MCF 10A (cell line): ENCODE results near the gene ERGIC1. TPM values are rescaled to one million over a fixed set of nuclear protein-coding genes. Genes with fewer than 3 reads are reported as not detected.

Experiments
- BruUV-seq: library from RNA; stranded (reverse); fragments of 400-500 nt; replicated peaks from 2 replicates; lab custom pipeline; 2021; lab: Mats Ljungman, UMichigan
- CTCF ChIA-PET: fragments of 300-600 bp; sonication (Branson Sonifier 250); formaldehyde crosslinking; extraction: SDS; loops from one replicate; lab custom pipeline; 2021; ENCODE audit warnings: antibody characterized with exemption, inconsistent platforms; lab: Yijun Ruan, JAX
- POLR2A ChIA-PET: fragments of 300-600, 350-650 bp; sonication (Branson Sonifier 250); formaldehyde crosslinking; extraction: SDS; loops from one replicate; lab custom pipeline; 2020; ENCODE audit warnings: antibody characterized with exemption, inconsistent platforms; lab: Yijun Ruan, JAX
- DNase-seq: peaks from one replicate; pipeline ENCODE4 v3.0.0-alpha.2; 2018; ENCODE audit not compliant: unreplicated experiment
- H3K27ac Mint-ChIP-seq: one replicate; pipeline ENCODE4 v1.8.0; 2022; ENCODE audit warnings: mild to moderate bottlenecking, low read depth, mixed read lengths; ENCODE audit not compliant: unreplicated experiment
- H3K27me3 Mint-ChIP-seq: one replicate; pipeline ENCODE4 v1.8.0; 2022; ENCODE audit warnings: mixed read lengths; ENCODE audit not compliant: insufficient read depth, unreplicated experiment
- H3K36me3 Mint-ChIP-seq: one replicate; pipeline ENCODE4 v1.8.0; 2022; ENCODE audit warnings: mild to moderate bottlenecking, moderate library complexity, mixed read lengths; ENCODE audit not compliant: insufficient read depth, unreplicated experiment
- H3K4me1 Mint-ChIP-seq: one replicate; pipeline ENCODE4 v1.8.0; 2022; ENCODE audit warnings: mixed read lengths; ENCODE audit not compliant: insufficient read depth, unreplicated experiment
- H3K4me3 Mint-ChIP-seq: one replicate; pipeline ENCODE4 v1.8.0; 2022; ENCODE audit warnings: mild to moderate bottlenecking, moderate library complexity, mixed read lengths; ENCODE audit not compliant: unreplicated experiment
- H3K9me3 Mint-ChIP-seq: one replicate; pipeline ENCODE4 v1.8.0; 2022; ENCODE audit warnings: mixed read lengths; ENCODE audit not compliant: unreplicated experiment
- intact Hi-C: fragments of 100-400 bp; cut with micrococcal nuclease; formaldehyde crosslinking; loops from 2 replicates; pipeline ENCODE4 v1.14.1; 2022
- total RNA-seq: library from RNA; stranded (reverse); gene quantifications from 2 replicates; pipeline ENCODE4 v1.2.3, GENCODE V29; 2022
- TF ChIP-seq, protein P1 (sequence below): fragments of 200-600 bp; IDR thresholded peaks from one replicate; pipeline ENCODE4 v1.8.0; 2022; ENCODE audit warnings: antibody characterized with exemption, mild to moderate bottlenecking; ENCODE audit not compliant: unreplicated experiment

ERGIC1 gene
- total RNA-seq, 1 experiment from 2014 or later = 257 TPM

DNA sequence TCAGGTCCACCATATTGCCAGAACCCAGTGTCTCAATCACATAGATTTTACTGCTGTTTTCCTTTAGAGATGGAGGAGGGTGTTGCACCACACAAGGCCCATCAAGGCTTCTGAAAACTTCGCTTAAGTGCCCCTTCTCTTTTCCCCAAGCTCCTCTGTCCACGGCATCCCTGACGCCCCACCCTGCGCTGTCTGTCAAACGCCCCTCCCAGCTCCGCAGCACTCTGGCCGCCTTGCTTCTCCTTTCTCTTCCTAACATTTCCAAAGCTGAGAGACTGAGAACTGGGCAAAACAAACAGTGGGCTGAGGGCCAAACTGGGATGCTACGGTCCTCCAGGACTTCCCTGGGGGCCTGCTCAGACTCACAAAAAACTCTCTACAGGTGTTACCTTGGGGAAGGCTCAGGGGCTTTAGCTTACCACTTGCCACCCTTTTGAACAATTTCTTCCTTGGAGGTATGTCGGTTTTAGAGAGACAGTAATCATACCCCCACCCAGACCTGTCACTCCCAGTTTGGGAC is 28.3 kb upstream of the ERGIC1 start:
- no TSS peak for BruUV-seq
- peak overlapping the region; percentile 90 for H3K27ac Mint-ChIP-seq
- ChIA-PET CTCF (interaction anchor here (1.1 kb wide), 1 partner anchor 15 kb away, joined by 5 read pairs; no protein-coding TSS in a partner anchor), POLR2A (interaction anchor here (38.7 kb wide), 1 partner anchor 31 kb away, joined by 1263 read pairs; the partner anchor contains the start of gene DUSP1)
- no peaks in the 10 kb centered on the region for H3K27me3 Mint-ChIP-seq
- TF ChIP-seq, protein P1, sequence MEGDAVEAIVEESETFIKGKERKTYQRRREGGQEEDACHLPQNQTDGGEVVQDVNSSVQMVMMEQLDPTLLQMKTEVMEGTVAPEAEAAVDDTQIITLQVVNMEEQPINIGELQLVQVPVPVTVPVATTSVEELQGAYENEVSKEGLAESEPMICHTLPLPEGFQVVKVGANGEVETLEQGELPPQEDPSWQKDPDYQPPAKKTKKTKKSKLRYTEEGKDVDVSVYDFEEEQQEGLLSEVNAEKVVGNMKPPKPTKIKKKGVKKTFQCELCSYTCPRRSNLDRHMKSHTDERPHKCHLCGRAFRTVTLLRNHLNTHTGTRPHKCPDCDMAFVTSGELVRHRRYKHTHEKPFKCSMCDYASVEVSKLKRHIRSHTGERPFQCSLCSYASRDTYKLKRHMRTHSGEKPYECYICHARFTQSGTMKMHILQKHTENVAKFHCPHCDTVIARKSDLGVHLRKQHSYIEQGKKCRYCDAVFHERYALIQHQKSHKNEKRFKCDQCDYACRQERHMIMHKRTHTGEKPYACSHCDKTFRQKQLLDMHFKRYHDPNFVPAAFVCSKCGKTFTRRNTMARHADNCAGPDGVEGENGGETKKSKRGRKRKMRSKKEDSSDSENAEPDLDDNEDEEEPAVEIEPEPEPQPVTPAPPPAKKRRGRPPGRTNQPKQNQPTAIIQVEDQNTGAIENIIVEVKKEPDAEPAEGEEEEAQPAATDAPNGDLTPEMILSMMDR = no peak
- H3K4me1 Mint-ChIP-seq = peaks cover 36% of the 10 kb centered on the region
- no peaks in the 10 kb centered on the region for H3K9me3 Mint-ChIP-seq
- no peaks in the 10 kb centered on the region for H3K36me3 Mint-ChIP-seq
- intact Hi-C loops = loop anchor here (2.0 kb wide), 1 partner anchor 15 kb away; no protein-coding TSS in a partner anchor
- no peak for DNase-seq
- no peak overlapping the region for H3K4me3 Mint-ChIP-seq

DNA sequence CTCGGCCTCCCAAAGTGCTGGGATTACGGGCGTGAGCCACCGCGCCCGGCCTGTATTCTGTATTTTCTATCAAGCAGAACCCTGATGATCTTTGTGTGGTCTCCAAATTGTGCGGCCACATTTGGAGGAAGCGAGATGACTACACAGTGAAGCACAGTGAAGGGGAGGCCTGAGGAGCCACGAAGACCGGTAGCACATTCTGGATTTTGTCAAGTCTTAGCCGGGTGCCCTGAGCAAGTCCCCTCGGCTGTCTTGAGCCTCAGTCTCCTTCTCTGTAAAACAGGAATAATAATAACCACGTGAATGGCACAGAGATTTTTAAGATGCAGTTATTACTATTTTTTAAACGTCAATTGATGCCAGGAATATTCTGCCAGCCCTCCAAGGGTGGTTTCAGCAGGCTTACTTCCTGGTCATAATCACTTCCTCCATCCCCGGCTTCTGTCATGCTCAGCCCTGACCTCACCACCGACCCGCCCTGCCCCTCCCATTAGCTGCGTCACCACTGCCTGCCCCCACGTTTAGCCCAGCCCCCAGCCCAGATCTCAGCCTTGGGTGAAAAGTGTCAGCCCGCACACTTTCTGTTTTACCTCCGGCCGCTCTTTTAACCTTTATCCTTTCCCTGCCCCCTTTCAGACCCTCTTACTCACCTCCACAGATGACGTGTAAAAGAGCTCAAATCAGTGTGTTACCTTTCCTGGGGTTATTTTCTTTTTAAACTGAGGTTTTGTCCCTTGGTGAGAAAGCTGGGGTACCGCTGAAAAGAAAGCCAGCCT is 27.0 kb upstream of the ERGIC1 start:
- ChIA-PET POLR2A (interaction anchor here (0.6 to 38.7 kb wide), 19 partner anchors 9 to 524 kb away, joined by 3 to 1263 read pairs (median 5); partner anchors contain the start of genes DUSP1 and ERGIC1), CTCF (interaction anchor here (0.6 to 1.6 kb wide), 5 partner anchors 9 to 94 kb away, joined by 3 to 5 read pairs (median 3); no protein-coding TSS in a partner anchor)
- H3K9me3 Mint-ChIP-seq = no peaks in the 10 kb centered on the region
- intact Hi-C loops = loop anchor here (2.0 kb wide), 1 partner anchor 14 kb away; no protein-coding TSS in a partner anchor
- H3K27me3 Mint-ChIP-seq = no peaks in the 10 kb centered on the region
- TSS peak; percentile 97 for BruUV-seq
- H3K4me3 Mint-ChIP-seq = peak overlapping the region; percentile 61
- H3K36me3 Mint-ChIP-seq = no peaks in the 10 kb centered on the region
- H3K27ac Mint-ChIP-seq = peak overlapping the region; percentile 90
- TF ChIP-seq, protein P1 = no peak
- DNase-seq = peak; percentile 95
- H3K4me1 Mint-ChIP-seq = peaks cover 23% of the 10 kb centered on the region

DNA sequence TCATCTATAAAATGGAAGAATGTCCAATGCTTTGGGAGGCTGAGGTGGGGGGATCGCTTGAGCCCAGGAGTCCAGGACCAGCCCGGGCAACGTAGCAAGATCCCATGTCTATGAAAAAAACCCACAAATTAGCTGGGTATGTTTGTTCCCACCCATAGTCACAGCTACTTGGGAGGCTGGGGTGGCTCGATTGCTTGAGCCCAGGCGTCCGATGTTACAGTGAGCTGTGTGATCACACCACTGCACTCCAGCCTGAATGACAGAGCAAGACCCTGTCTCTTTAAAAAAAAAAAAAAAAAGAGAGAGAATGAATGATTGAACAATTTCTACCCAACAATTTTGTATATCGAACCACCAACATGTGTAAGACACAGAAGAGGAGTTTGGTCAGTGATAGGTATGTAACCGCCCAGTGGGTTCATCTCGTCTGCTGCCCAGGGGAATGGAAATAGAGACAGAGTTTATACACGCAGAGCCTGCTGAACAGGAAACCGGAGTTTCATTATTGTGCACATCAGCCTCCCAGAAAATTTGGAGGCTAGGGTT is 26.2 kb upstream of the ERGIC1 start:
- H3K27me3 Mint-ChIP-seq = no peaks in the 10 kb centered on the region
- peak overlapping the region; percentile 61 for H3K4me3 Mint-ChIP-seq
- H3K36me3 Mint-ChIP-seq = no peaks in the 10 kb centered on the region
- TF ChIP-seq, protein P1 = no peak
- H3K9me3 Mint-ChIP-seq = no peaks in the 10 kb centered on the region
- intact Hi-C loops = loop anchor here (2.0 kb wide), 1 partner anchor 13 kb away; no protein-coding TSS in a partner anchor
- peaks cover 16% of the 10 kb centered on the region for H3K4me1 Mint-ChIP-seq
- BruUV-seq = TSS peak; percentile 97
- CTCF ChIA-PET = interaction anchor here (0.5 to 1.6 kb wide), 6 partner anchors 10 to 95 kb away, joined by 3 to 5 read pairs (median 3); no protein-coding TSS in a partner anchor
- DNase-seq = no peak
- peak overlapping the region; percentile 90 for H3K27ac Mint-ChIP-seq
- POLR2A ChIA-PET = interaction anchor here (0.6 to 38.7 kb wide), 19 partner anchors 9 to 525 kb away, joined by 3 to 1263 read pairs (median 5); partner anchors contain the start of genes DUSP1 and ERGIC1
